Neural cell (in vitro differentiated cells): ENCODE measurements around the gene POLE2.

ENCODE experiments used
- CTCF ChIP-seq: fragments of 450-650 bp; IDR thresholded peaks from 2 replicates; pipeline ENCODE4 v1.5.1; 2014; ENCODE audit warnings: antibody characterized with exemption, mild to moderate bottlenecking, moderate library complexity; ENCODE audit not compliant: poor library complexity, severe bottlenecking
- POLR2AphosphoS5 ChIP-seq: IDR thresholded peaks from 2 replicates; pipeline ENCODE4 v1.6.1; 2012
- SMC3 ChIP-seq: fragments of 450-650 bp; conservative IDR thresholded peaks from 2 replicates; pipeline ENCODE4 v1.6.1; 2014; ENCODE audit warnings: antibody characterized with exemption, mild to moderate bottlenecking, moderate library complexity; ENCODE audit not compliant: poor library complexity
- TAF1 ChIP-seq: IDR thresholded peaks from 2 replicates; pipeline ENCODE4 v1.6.1; 2012; ENCODE audit warnings: low read depth

- TF ChIP-seq CTCF: no peak
- no peak for TF ChIP-seq SMC3
- TF ChIP-seq POLR2AphosphoS5: no peak
- TF ChIP-seq TAF1: no peak
These were observed 68.3 kb downstream of the POLE2 start for GRCh38 chr14:49619730-49620129.
